GM23248 (cell line): ENCODE measurements around the gene PYGB. TPM values are rescaled to one million over a fixed set of nuclear protein-coding genes. Genes with fewer than 3 reads are reported as not detected.

Experiments used
- DNase-seq: peaks from one replicate; pipeline ENCODE4 v3.0.0-alpha.2; 2015
- H2AFZ ChIP-seq: fragments of 200-600 bp; sonication (generic); 2 replicates; pipeline ENCODE4 v1.6.1; 2016; ENCODE audit warnings: antibody characterized with exemption
- H3F3A ChIP-seq: fragments of 200-600 bp; sonication (generic); 2 replicates; pipeline ENCODE4 v1.6.1; 2016; ENCODE audit warnings: mild to moderate bottlenecking, antibody characterized with exemption, mixed run types; ENCODE audit not compliant: insufficient read depth
- H3K27ac ChIP-seq: fragments of 200-600 bp; sonication (generic); 2 replicates; pipeline ENCODE4 v1.5.1; 2016; ENCODE audit warnings: mild to moderate bottlenecking
- H3K27me3 ChIP-seq: fragments of 200-600 bp; sonication (generic); replicated peaks from 2 replicates; pipeline ENCODE4 v1.6.1; 2016; ENCODE audit warnings: mild to moderate bottlenecking; ENCODE audit not compliant: insufficient read depth
- H3K36me3 ChIP-seq: fragments of 200-600 bp; sonication (generic); 2 replicates; pipeline ENCODE4 v1.6.1; 2016; ENCODE audit warnings: low read depth, mild to moderate bottlenecking
- H3K4me1 ChIP-seq: fragments of 200-600 bp; sonication (generic); 2 replicates; pipeline ENCODE4 v1.6.1; 2016; ENCODE audit warnings: mild to moderate bottlenecking; ENCODE audit not compliant: insufficient read depth
- H3K4me2 ChIP-seq: fragments of 200-600 bp; sonication (generic); one replicate; pipeline ENCODE4 v1.6.1; 2016; ENCODE audit warnings: mild to moderate bottlenecking; ENCODE audit not compliant: unreplicated experiment
- H3K4me3 ChIP-seq: fragments of 200-600 bp; sonication (generic); 2 replicates; pipeline ENCODE4 v1.5.1; 2016; ENCODE audit warnings: mild to moderate bottlenecking
- H3K79me2 ChIP-seq: fragments of 200-600 bp; sonication (generic); 2 replicates; pipeline ENCODE4 v1.6.1; 2016; ENCODE audit warnings: mild to moderate bottlenecking; ENCODE audit not compliant: insufficient read depth
- H3K9ac ChIP-seq: fragments of 200-600 bp; sonication (generic); 2 replicates; pipeline ENCODE4 v1.6.1; 2016; ENCODE audit warnings: mild to moderate bottlenecking
- H3K9me2 ChIP-seq: fragments of 200-600 bp; sonication (generic); 2 replicates; pipeline ENCODE4 v1.6.1; 2016; ENCODE audit warnings: mixed run types, mild to moderate bottlenecking, moderate library complexity; ENCODE audit not compliant: insufficient read depth
- H3K9me3 ChIP-seq: fragments of 200-600 bp; sonication (generic); one replicate; pipeline ENCODE4 v1.6.1; 2017; ENCODE audit warnings: low read depth
- H4K20me1 ChIP-seq: fragments of 200-600 bp; sonication (generic); 2 replicates; pipeline ENCODE4 v1.6.0; 2016; ENCODE audit not compliant: insufficient read depth
- EZH2 ChIP-seq: fragments of 200-600 bp; sonication (generic); IDR thresholded peaks from 2 replicates; pipeline ENCODE4 v1.6.1; 2018; ENCODE audit warnings: antibody characterized with exemption, mild to moderate bottlenecking; ENCODE audit not compliant: insufficient read depth, poor library complexity, severe bottlenecking
- EZH2phosphoT487 ChIP-seq: fragments of 200-600 bp; sonication (generic); IDR thresholded peaks from 2 replicates; pipeline ENCODE4 v1.6.1; 2018; ENCODE audit warnings: antibody characterized with exemption, moderate library complexity, mild to moderate bottlenecking, low read depth; ENCODE audit not compliant: insufficient read depth
- WGBS, 2 experiments: methylation state at CpG; one replicate each; pipeline ENCODE4 v1.1.6; 2015 to 2017; ENCODE audit warnings: low lambda C conversion rate in 2 of 2, low coverage in 1 of 2; ENCODE audit errors: missing lambda C conversion rate in 2 of 2; 5-methylcytosine and 5-hydroxymethylcytosine counted together
- in situ Hi-C: fragments of 300-500 bp; cut with MboI; formaldehyde crosslinking; loops from 2 replicates; pipeline ENCODE4 v1.15.0; 2020
- polyA plus RNA-seq: library from polyadenylated mRNA; unstranded; fragments of >200 nt; fragmentation: Nextera tagmentation; extraction: Ambion mirVana; gene quantifications from 2 replicates; pipeline ENCODE4 v1.2.1, GENCODE V29; 2016
- total RNA-seq: library from RNA; depleted of rRNA; stranded (reverse); fragments of >200 nt; shearing (Covaris generic); gene quantifications from 2 replicates; pipeline ENCODE4 v1.2.3, GENCODE V29; 2014

Gene PYGB
- total and polyA plus RNA-seq, 2 experiments from 2014 or later, result 74.1 to 116 TPM

- in situ Hi-C loops, result no loop called here
- no peak overlapping the region for H3K4me2 ChIP-seq
- no peak overlapping the region for H3K4me3 ChIP-seq
- no peaks in the 10 kb centered on the region for H3K4me1 ChIP-seq
- H3K27me3 ChIP-seq, result no peaks in the 10 kb centered on the region
- TF ChIP-seq EZH2, result no peak
- no peak for TF ChIP-seq EZH2phosphoT487
- no peaks in the 10 kb centered on the region for H3K9me3 ChIP-seq
- no peak overlapping the region for H2AFZ ChIP-seq
- H3F3A ChIP-seq, result no peaks in the 10 kb centered on the region
- H3K9me2 ChIP-seq, result no peaks in the 10 kb centered on the region
- peaks cover 24% of the 10 kb centered on the region for H3K79me2 ChIP-seq
- peaks cover 27% of the 10 kb centered on the region for H3K36me3 ChIP-seq
- no peaks in the 10 kb centered on the region for H4K20me1 ChIP-seq
- DNase-seq, result peak; percentile 29
- H3K9ac ChIP-seq, result no peak overlapping the region
- no peak overlapping the region for H3K27ac ChIP-seq
- WGBS, 2 experiments, result 81 to 86% methylated on average over 19 of the region's 19 CpGs
Measured at GRCh38 chr20:25272223-25273000, 24.5 kb downstream of the PYGB start.

- H3K4me2 ChIP-seq, result no peak overlapping the region
Measured at GRCh38 chr20:25273046-25273445, 25.2 kb downstream of the PYGB start.

GRCh38 chr20:25273541-25274358 lies 25.9 kb downstream of the PYGB start:
- Histone ChIP-seq H3K9me3 (no peaks in the 10 kb centered on the region), H3K27ac (no peak overlapping the region), H4K20me1 (no peaks in the 10 kb centered on the region), H3F3A (no peaks in the 10 kb centered on the region), H3K4me2 (no peak overlapping the region), H3K27me3 (no peaks in the 10 kb centered on the region), H3K4me3 (no peak overlapping the region), H3K79me2 (peaks cover 15% of the 10 kb centered on the region; the same call in 1 of the 2 replicates), H2AFZ (no peak overlapping the region), H3K9me2 (no peaks in the 10 kb centered on the region), H3K9ac (no peak overlapping the region), H3K4me1 (no peaks in the 10 kb centered on the region), H3K36me3 (peaks cover 23% of the 10 kb centered on the region)
- no peak for TF ChIP-seq EZH2phosphoT487
- TF ChIP-seq EZH2, result no peak
- no peak for DNase-seq
- WGBS, 2 experiments, result 64 to 66% methylated on average over 20 of the region's 20 CpGs
- in situ Hi-C loops, result no loop called here

More at GRCh38 chr20:25273046-25273445, 25.2 kb downstream of the PYGB start:
- no peak overlapping the region for H3K27ac ChIP-seq
- 46 to 48% methylated on average over 10 of the region's 10 CpGs for WGBS, 2 experiments
- H4K20me1 ChIP-seq, result no peaks in the 10 kb centered on the region
- no peaks in the 10 kb centered on the region for H3K9me2 ChIP-seq
- H3K79me2 ChIP-seq, result peaks cover 21% of the 10 kb centered on the region
- no peaks in the 10 kb centered on the region for H3K27me3 ChIP-seq
- no peak for DNase-seq
- H3K36me3 ChIP-seq, result peaks cover 27% of the 10 kb centered on the region
- no peaks in the 10 kb centered on the region for H3K9me3 ChIP-seq
- no peak overlapping the region for H3K4me3 ChIP-seq
- no peak for TF ChIP-seq EZH2
- no peak for TF ChIP-seq EZH2phosphoT487
- no peaks in the 10 kb centered on the region for H3F3A ChIP-seq
- H3K4me1 ChIP-seq, result no peaks in the 10 kb centered on the region
- H3K9ac ChIP-seq, result no peak overlapping the region
- no peak overlapping the region for H2AFZ ChIP-seq
- in situ Hi-C loops, result no loop called here

GRCh38 chr20:25274481-25274880 lies 26.6 kb downstream of the PYGB start:
- H3K9me3 ChIP-seq, result no peaks in the 10 kb centered on the region
- H3K4me2 ChIP-seq, result no peak overlapping the region
- H3K27ac ChIP-seq, result no peak overlapping the region
- no peaks in the 10 kb centered on the region for H3K4me1 ChIP-seq
- TF ChIP-seq EZH2phosphoT487 (no peak), EZH2 (no peak)
- no peak overlapping the region for H3K4me3 ChIP-seq
- in situ Hi-C loops, result no loop called here
- H3F3A ChIP-seq, result no peaks in the 10 kb centered on the region
- no peaks in the 10 kb centered on the region for H3K27me3 ChIP-seq
- H3K9ac ChIP-seq, result no peak overlapping the region
- H3K79me2 ChIP-seq, result peaks cover 10% of the 10 kb centered on the region; the same call in 1 of the 2 replicates
- H4K20me1 ChIP-seq, result no peaks in the 10 kb centered on the region
- H2AFZ ChIP-seq, result no peak overlapping the region
- no peaks in the 10 kb centered on the region for H3K9me2 ChIP-seq
- WGBS, 2 experiments, result 87 to 90% methylated on average over 18 to 19 of the region's 20 CpGs
- H3K36me3 ChIP-seq, result peaks cover 21% of the 10 kb centered on the region
- no peak for DNase-seq
